ENCODE data around the gene PRR23E.

DNA sequence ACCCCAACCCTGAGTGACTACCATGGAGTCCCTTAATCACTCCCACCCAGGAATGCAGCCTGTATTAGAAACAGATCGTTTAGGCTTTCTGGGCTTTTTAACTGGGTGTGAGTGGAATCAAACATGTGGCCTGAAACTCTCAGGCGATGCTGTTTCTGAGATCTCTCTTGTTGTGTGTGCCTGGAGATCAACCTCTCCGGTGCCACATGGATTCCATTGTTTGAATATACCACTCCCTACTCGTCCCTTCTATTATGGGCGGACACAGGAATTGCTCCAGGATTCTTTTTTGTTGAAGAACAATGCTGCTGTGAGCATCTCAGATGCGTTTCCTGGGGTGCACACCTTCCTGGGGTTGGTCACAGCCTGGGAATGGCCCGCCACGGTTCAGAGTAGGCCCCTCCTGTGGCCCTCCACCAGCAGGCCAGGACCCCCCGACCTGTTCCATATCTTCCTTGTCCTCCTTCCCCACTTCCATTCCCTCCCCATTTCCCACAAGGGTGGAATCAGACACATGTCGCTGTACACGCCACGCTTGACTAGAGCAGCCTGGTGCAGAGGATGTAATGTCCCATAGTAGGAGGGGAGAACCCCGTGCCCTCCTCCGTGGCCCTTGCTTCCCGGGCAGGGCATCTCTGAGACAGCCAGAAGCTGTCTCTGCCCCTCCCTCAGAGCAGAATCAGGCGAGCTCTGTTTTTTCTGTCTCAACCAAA lies 36.4 kb upstream of the PRR23E start:
- TF ChIP-seq, protein P1, sequence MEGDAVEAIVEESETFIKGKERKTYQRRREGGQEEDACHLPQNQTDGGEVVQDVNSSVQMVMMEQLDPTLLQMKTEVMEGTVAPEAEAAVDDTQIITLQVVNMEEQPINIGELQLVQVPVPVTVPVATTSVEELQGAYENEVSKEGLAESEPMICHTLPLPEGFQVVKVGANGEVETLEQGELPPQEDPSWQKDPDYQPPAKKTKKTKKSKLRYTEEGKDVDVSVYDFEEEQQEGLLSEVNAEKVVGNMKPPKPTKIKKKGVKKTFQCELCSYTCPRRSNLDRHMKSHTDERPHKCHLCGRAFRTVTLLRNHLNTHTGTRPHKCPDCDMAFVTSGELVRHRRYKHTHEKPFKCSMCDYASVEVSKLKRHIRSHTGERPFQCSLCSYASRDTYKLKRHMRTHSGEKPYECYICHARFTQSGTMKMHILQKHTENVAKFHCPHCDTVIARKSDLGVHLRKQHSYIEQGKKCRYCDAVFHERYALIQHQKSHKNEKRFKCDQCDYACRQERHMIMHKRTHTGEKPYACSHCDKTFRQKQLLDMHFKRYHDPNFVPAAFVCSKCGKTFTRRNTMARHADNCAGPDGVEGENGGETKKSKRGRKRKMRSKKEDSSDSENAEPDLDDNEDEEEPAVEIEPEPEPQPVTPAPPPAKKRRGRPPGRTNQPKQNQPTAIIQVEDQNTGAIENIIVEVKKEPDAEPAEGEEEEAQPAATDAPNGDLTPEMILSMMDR (IDR thresholded peaks at IDR 0.05), result no peak
- TF ChIP-seq POLR2A (IDR thresholded peaks at IDR 0.05), result no peak
